Upper lobe of left lung (tissue), 6 donors: ENCODE measurements around the gene PLB1. TPM values are rescaled to one million over a fixed set of nuclear protein-coding genes. Genes with fewer than 3 reads are reported as not detected.

ENCODE experiments used
- ATAC-seq, 2 donors: fragments of 200-7000 bp; cut with Tn5 transposase; one replicate each; pipeline ENCODE4 v1.9.1; 2022; ENCODE audit warnings: mild to moderate bottlenecking in 2 of 2, moderate library complexity in 2 of 2; ENCODE audit not compliant: low FRiP score in 2 of 2
- DNase-seq, 2 donors: peaks; one replicate each; pipeline ENCODE4 v3.0.0-alpha.2; 2019 to 2020
- H3K27ac ChIP-seq, 4 donors: fragments of 200-600 bp; sonication (generic); one replicate each; pipeline ENCODE4 v1.5.1; 2016 to 2019
- H3K27me3 ChIP-seq, 4 donors: fragments of 200-600 bp; sonication (generic); one replicate each; pipeline ENCODE4 v1.5.1; 2017 to 2019
- H3K36me3 ChIP-seq, 4 donors: fragments of 200-600 bp; sonication (generic); one replicate each; pipeline ENCODE4 v1.5.1; 2016 to 2019
- H3K4me1 ChIP-seq, 4 donors: fragments of 200-600 bp; sonication (generic); one replicate each; pipeline ENCODE4 v1.5.1; 2018 to 2019
- H3K4me3 ChIP-seq, 4 donors: fragments of 200-600 bp; sonication (generic); one replicate each; pipeline ENCODE4 v1.5.1; 2017 to 2019; ENCODE audit warnings: mild to moderate bottlenecking in 2 of 4, moderate library complexity in 1 of 4
- H3K9me3 ChIP-seq, 4 donors: fragments of 200-600 bp; sonication (generic); one replicate each; pipeline ENCODE4 v1.5.1; 2018 to 2019
- EP300 ChIP-seq, 4 donors: sonication (generic); formaldehyde crosslinking; IDR thresholded peaks; one replicate each; pipeline ENCODE4 v1.5.1; 2017; ENCODE audit warnings: antibody characterized with exemption in 4 of 4, control low read depth in 2 of 4
- POLR2A ChIP-seq, 4 donors: fragments of 450-650 bp; IDR thresholded peaks; one replicate each; pipeline ENCODE4 v1.5.1; 2016 to 2017; ENCODE audit warnings: antibody characterized with exemption in 4 of 4, mild to moderate bottlenecking in 2 of 4
- POLR2AphosphoS5 ChIP-seq, 2 donors: sonication (generic); formaldehyde crosslinking; IDR thresholded peaks; one replicate each; pipeline ENCODE4 v1.5.1; 2017; ENCODE audit warnings: antibody characterized with exemption in 2 of 2
- WGBS, 2 donors: methylation state at CpG; one replicate each; pipeline ENCODE4 v1.1.5; 2017 to 2018; 5-methylcytosine and 5-hydroxymethylcytosine counted together
- total RNA-seq, 6 donors: library from RNA; depleted of rRNA in 4 of 6; stranded (reverse); fragments of >200 nt in 4 of 6; gene quantifications; one replicate each; pipeline versions ENCODE4 v1.1.0 to v1.2.1, GENCODE V29; 2016 to 2021
- TF ChIP-seq, protein P1 (sequence below), 6 experiments: fragments of 450-650 bp in 4 of 6; fragments of 200-600 bp in 2 of 6; sonication (generic) in 2 of 6; IDR thresholded peaks; one replicate each; pipeline ENCODE4 v1.5.1; 2016 to 2019; ENCODE audit warnings: antibody characterized with exemption in 6 of 6
- donor health status: DM: no; HTN: no; CAD: no; lungs with moderate emphysema.
- donor health status: DM: no; HTN: yes; CAD: no; lungs with severe emphysema.

The PLB1 gene
- total RNA-seq, 6 donors from 2014 or later: 3.1 to 9.1 (median 5.4) TPM

DNA sequence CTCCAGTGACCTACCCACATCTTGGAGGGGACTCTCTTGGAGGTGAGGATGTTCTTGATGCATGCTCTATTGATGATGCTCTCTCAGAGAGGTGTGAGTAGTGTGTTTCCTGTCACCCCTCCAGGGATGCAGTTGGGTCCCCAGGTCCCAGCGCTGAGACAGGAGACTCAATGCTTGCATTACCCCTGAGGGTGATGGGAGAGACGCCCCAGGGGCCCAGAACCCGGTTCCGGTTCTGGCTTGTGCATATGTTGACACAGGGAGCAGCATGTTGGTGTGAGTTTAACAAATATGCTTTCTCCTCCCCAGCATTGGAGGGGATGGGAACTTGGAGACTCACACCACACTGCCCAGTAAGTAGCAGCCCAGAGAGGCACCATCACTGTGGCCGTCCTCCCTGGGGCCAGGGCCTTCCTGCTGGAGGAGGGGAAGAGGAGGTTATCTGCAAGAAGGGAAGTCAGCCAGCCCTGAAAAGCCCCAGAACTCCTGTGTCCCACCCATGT lies 124.5 kb downstream of the PLB1 start:
- H3K4me1 ChIP-seq: peaks cover 32 to 35% (median 33%) of the 10 kb centered on the region in 4 donors
- TF ChIP-seq POLR2A (IDR thresholded peaks at IDR 0.05) (no peak), POLR2AphosphoS5 (IDR thresholded peaks at IDR 0.05) (no peak), EP300 (IDR thresholded peaks at IDR 0.05) (no peak)
- TF ChIP-seq, protein P1, sequence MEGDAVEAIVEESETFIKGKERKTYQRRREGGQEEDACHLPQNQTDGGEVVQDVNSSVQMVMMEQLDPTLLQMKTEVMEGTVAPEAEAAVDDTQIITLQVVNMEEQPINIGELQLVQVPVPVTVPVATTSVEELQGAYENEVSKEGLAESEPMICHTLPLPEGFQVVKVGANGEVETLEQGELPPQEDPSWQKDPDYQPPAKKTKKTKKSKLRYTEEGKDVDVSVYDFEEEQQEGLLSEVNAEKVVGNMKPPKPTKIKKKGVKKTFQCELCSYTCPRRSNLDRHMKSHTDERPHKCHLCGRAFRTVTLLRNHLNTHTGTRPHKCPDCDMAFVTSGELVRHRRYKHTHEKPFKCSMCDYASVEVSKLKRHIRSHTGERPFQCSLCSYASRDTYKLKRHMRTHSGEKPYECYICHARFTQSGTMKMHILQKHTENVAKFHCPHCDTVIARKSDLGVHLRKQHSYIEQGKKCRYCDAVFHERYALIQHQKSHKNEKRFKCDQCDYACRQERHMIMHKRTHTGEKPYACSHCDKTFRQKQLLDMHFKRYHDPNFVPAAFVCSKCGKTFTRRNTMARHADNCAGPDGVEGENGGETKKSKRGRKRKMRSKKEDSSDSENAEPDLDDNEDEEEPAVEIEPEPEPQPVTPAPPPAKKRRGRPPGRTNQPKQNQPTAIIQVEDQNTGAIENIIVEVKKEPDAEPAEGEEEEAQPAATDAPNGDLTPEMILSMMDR (IDR thresholded peaks at IDR 0.05): no peak
- H3K27me3 ChIP-seq: no peaks in the 10 kb centered on the region
- 63 to 80% methylated on average over 1 to 5 of the region's 5 CpGs for WGBS, 2 donors
- DNase-seq: no peak
- H3K36me3 ChIP-seq: no peaks in the 10 kb centered on the region
- no peaks in the 10 kb centered on the region for H3K9me3 ChIP-seq
- H3K4me3 ChIP-seq: no peak overlapping the region
- ATAC-seq: no peak
- peak overlapping the region; percentile 81 to 96 (median 90) for H3K27ac ChIP-seq

DNA sequence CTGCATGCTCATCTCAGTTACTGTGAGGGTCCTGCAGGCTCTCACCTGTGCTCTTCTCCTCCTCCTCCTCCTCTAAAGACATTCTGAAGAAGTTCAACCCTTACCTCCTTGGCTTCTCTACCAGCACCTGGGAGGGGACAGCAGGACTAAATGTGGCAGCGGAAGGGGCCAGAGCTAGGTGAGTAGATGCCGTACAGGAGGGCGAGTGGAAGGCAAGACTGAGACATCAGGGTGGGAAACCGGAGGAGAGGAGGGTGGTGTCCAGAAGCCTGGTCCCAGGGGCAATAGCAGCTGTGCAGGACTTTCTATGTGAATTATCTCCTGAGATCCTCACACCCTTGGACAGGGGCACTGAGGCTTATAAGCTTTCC lies 124.9 kb downstream of the PLB1 start:
- Histone ChIP-seq H3K27ac (peak overlapping the region; percentile 81 to 96 (median 90)), H3K9me3 (no peaks in the 10 kb centered on the region), H3K4me3 (peak overlapping the region in 1 of 4 donors; percentile 13), H3K27me3 (no peaks in the 10 kb centered on the region), H3K36me3 (no peaks in the 10 kb centered on the region), H3K4me1 (peaks cover 37 to 40% (median 38%) of the 10 kb centered on the region in 4 donors)
- WGBS, 2 donors: 95% methylated on average over 4 of the region's 4 CpGs
- ATAC-seq: no peak
- no peak for TF ChIP-seq POLR2A (IDR thresholded peaks at IDR 0.05)
- TF ChIP-seq, protein P1 (IDR thresholded peaks at IDR 0.05): no peak
- TF ChIP-seq POLR2AphosphoS5 (IDR thresholded peaks at IDR 0.05): no peak
- no peak for TF ChIP-seq EP300 (IDR thresholded peaks at IDR 0.05)
- DNase-seq: no peak

DNA sequence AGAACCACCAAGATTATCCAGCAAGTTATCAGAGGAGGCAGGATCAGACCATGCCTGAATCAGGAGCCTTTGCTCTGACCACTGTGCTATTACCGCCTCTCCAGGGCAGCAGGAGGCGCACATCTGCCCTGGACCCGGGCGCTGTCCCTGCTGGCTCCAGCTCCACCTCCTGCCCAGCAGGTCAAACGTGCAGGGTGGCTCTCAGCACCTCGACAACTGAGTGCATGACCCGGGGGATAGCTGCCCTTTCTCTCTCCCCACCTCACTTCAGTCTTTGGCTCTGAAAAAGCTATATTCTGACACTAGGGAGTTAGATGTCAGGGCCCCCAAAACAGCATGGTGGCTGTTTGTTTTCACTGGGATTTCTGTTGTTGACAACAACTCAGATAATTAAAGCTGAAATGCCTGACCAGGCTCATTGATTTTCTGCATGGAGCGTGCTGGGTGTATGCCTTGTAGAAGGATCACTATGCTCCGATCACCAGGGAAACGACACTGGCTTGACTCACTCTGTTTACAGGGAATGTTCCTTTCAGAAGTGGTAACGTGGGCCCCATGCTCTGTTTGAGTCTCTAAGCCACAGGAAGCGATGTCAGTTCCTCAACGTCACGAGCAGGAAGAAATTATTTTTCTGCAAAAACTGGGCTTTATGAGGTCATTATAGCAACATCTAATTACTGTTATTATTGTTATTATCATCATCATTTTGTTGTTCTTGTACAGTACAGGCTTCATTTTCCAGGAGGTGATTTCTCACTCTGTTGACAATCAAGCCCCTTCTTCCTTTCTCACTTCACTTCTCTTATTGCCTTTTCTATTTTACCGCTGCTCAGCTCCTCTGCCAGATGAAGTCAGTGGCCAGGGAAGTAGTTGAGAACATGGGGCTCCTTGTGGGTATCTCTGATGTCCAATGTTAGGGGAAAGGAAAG lies 125.6 kb downstream of the PLB1 start:
- 1 to 20% methylated on average over 8 to 15 of the region's 15 CpGs for WGBS, 2 donors
- TF ChIP-seq POLR2A (IDR thresholded peaks at IDR 0.05) (peak in 2 of 4 donors; percentile 34 to 58), EP300 (IDR thresholded peaks at IDR 0.05) (peak in 3 of 4 donors; percentile 85), POLR2AphosphoS5 (IDR thresholded peaks at IDR 0.05) (peak; percentile 77 to 93)
- TF ChIP-seq, protein P1 (IDR thresholded peaks at IDR 0.05): peak; percentile 19 to 59 (median 40)
- Histone ChIP-seq H3K4me3 (peak overlapping the region in 1 of 4 donors; percentile 13), H3K27ac (peak overlapping the region; percentile 81 to 96 (median 90)), H3K4me1 (peaks cover 38 to 45% (median 41%) of the 10 kb centered on the region in 4 donors), H3K36me3 (no peaks in the 10 kb centered on the region), H3K9me3 (no peaks in the 10 kb centered on the region), H3K27me3 (no peaks in the 10 kb centered on the region)
- peak; percentile 93 to 95 for ATAC-seq
- DNase-seq: peak; percentile 76 to 95

DNA sequence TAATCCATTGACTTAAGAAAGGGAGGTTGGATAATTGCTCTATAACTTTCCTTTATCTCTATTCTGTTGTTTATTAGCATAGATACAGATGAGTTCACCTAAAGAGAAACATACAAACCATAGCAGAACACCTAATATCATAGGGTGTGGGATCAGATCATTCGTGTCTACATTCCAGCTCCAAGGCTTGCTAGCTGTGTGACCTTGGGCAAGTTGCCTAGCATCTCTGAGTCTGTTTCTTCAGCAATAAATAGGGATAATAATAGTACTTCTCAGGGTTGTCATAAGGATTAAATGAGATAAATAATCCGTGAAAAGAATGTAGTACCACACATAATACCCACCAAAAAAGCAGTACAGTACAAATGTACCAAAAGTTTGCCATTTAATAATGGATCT lies 126.2 kb downstream of the PLB1 start:
- Histone ChIP-seq H3K4me3 (no peak overlapping the region), H3K4me1 (peaks cover 38 to 47% (median 41%) of the 10 kb centered on the region in 4 donors), H3K36me3 (no peaks in the 10 kb centered on the region), H3K9me3 (no peaks in the 10 kb centered on the region), H3K27ac (peak overlapping the region; percentile 81 to 96 (median 90)), H3K27me3 (no peaks in the 10 kb centered on the region)
- TF ChIP-seq POLR2AphosphoS5 (IDR thresholded peaks at IDR 0.05): no peak
- TF ChIP-seq POLR2A (IDR thresholded peaks at IDR 0.05): no peak
- TF ChIP-seq, protein P1 (IDR thresholded peaks at IDR 0.05): no peak
- no peak for TF ChIP-seq EP300 (IDR thresholded peaks at IDR 0.05)
- ATAC-seq (no peak), DNase-seq (no peak)
- 44 to 54% methylated on average over 2 of the region's 2 CpGs for WGBS, 2 donors
